Measurements from ENCODE around the gene CHGA.

The CHGA gene

GRCh38 chr14:92952481-92953298, 29.7 kb downstream of the CHGA start:
- Histone ChIP-seq H3K36me3 (peaks cover 99% of the 10 kb centered on the region), H3K4me3 (ENCODE audit: low read depth in 1 of 2, low read length in 1 of 2) (no peak overlapping the region), H3K27ac (no peak overlapping the region), H3K4me1 (ENCODE audit: control insufficient read depth in 1 of 2, insufficient read depth in 1 of 2, low read depth in 1 of 2, low read length in 1 of 2) (no peaks in the 10 kb centered on the region), H3K27me3 (no peaks in the 10 kb centered on the region), H3K9me3 (no peaks in the 10 kb centered on the region)
- TF ChIP-seq, protein P1, sequence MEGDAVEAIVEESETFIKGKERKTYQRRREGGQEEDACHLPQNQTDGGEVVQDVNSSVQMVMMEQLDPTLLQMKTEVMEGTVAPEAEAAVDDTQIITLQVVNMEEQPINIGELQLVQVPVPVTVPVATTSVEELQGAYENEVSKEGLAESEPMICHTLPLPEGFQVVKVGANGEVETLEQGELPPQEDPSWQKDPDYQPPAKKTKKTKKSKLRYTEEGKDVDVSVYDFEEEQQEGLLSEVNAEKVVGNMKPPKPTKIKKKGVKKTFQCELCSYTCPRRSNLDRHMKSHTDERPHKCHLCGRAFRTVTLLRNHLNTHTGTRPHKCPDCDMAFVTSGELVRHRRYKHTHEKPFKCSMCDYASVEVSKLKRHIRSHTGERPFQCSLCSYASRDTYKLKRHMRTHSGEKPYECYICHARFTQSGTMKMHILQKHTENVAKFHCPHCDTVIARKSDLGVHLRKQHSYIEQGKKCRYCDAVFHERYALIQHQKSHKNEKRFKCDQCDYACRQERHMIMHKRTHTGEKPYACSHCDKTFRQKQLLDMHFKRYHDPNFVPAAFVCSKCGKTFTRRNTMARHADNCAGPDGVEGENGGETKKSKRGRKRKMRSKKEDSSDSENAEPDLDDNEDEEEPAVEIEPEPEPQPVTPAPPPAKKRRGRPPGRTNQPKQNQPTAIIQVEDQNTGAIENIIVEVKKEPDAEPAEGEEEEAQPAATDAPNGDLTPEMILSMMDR (IDR thresholded peaks at IDR 0.05), result no peak

GRCh38 chr14:92953526-92953925, 30.6 kb downstream of the CHGA start:
- no peak overlapping the region for H3K27ac ChIP-seq
- no peak overlapping the region for H3K4me3 ChIP-seq (ENCODE audit: low read depth in 1 of 2, low read length in 1 of 2)
- peaks cover 99% of the 10 kb centered on the region for H3K36me3 ChIP-seq
- no peaks in the 10 kb centered on the region for H3K4me1 ChIP-seq (ENCODE audit: control insufficient read depth in 1 of 2, insufficient read depth in 1 of 2, low read depth in 1 of 2, low read length in 1 of 2)
- TF ChIP-seq, protein P1 (IDR thresholded peaks at IDR 0.05), result no peak
- H3K27me3 ChIP-seq, result no peaks in the 10 kb centered on the region
- H3K9me3 ChIP-seq, result no peaks in the 10 kb centered on the region

DNA sequence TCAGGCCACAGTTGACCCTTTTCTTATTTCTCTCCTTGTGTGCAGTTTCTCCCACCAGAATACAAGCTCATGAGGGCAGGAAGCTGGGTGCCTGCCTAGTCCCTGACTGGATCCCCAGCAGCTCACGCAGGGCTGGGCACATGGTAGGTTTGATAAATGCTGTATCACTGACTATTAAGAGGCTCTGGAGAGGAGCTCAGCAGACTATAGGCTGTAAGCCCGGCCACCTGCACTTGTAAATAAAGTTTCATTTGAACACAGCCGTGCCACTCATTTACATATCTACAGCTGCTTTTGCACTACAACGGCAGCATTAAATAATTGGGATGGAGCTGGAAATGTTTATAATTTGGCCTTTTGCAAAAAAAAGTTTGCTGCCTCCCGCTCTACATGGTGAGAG, 32.0 kb downstream of the CHGA start:
- Histone ChIP-seq H3K4me3 (ENCODE audit: low read depth in 1 of 2, low read length in 1 of 2) (no peak overlapping the region), H3K9me3 (no peaks in the 10 kb centered on the region), H3K36me3 (peaks cover 100% of the 10 kb centered on the region), H3K27me3 (no peaks in the 10 kb centered on the region), H3K27ac (no peak overlapping the region), H3K4me1 (ENCODE audit: control insufficient read depth in 1 of 2, insufficient read depth in 1 of 2, low read depth in 1 of 2, low read length in 1 of 2) (no peaks in the 10 kb centered on the region)
- TF ChIP-seq, protein P1 (IDR thresholded peaks at IDR 0.05), result no peak

DNA sequence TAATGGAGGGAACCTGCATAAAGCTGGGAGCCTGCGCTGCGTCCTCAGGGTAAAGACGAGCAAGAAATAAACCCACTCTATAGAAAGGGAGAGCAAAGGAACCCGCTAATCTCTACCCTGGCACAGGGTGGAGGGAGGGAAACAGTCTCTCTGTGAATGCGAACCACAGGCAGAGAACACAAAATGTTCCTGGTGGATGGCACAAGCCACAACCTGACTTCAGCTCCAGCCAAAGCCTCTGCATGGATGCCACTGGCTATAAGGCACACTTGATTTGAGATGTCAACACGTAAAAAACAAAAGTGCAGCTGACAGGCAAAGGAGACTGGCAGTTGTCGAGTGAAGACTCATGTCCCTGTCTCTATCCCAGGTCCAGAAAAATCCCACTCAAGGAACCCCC, 32.4 kb downstream of the CHGA start:
- H3K4me1 ChIP-seq (ENCODE audit: control insufficient read depth in 1 of 2, insufficient read depth in 1 of 2, low read depth in 1 of 2, low read length in 1 of 2), result no peaks in the 10 kb centered on the region
- H3K9me3 ChIP-seq, result no peaks in the 10 kb centered on the region
- H3K27ac ChIP-seq, result no peak overlapping the region
- no peaks in the 10 kb centered on the region for H3K27me3 ChIP-seq
- TF ChIP-seq, protein P1 (IDR thresholded peaks at IDR 0.05), result no peak
- no peak overlapping the region for H3K4me3 ChIP-seq (ENCODE audit: low read depth in 1 of 2, low read length in 1 of 2)
- H3K36me3 ChIP-seq, result peaks cover 100% of the 10 kb centered on the region

DNA sequence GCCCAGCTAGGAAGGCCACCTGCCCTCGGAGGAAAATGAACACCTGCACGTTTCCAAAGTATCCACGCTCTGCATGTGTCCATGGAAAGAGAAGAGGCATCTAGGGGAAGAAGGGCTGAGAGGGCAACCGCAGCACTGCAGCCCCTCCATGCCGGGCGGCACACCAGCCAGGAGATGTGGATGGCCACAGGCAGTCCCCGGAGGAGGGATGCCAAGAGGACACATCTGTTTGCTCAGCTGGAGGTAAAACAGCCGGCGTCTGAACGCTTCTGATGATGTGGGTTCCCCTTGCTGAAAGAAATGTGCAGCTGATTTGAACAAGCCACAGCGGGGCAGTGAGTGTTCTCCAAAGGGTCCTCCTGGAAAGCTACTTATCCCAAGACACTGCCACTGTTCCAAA, 34.0 kb downstream of the CHGA start:
- H3K36me3 ChIP-seq, result peaks cover 100% of the 10 kb centered on the region

More for the DNA sequence above, 34.0 kb downstream of the CHGA start:
- Histone ChIP-seq H3K27me3 (no peaks in the 10 kb centered on the region), H3K9me3 (no peaks in the 10 kb centered on the region), H3K27ac (no peak overlapping the region), H3K4me1 (ENCODE audit: control insufficient read depth in 1 of 2, insufficient read depth in 1 of 2, low read depth in 1 of 2, low read length in 1 of 2) (no peaks in the 10 kb centered on the region), H3K4me3 (ENCODE audit: low read depth in 1 of 2, low read length in 1 of 2) (no peak overlapping the region)
- TF ChIP-seq, protein P1 (IDR thresholded peaks at IDR 0.05), result no peak

Measured in neutrophil (primary cell).